HepG2 (cell line): ENCODE results near the gene NT5DC4. TPM values are rescaled to one million over a fixed set of nuclear protein-coding genes. Genes with fewer than 3 reads are reported as not detected.

Experiments
- AKAP8 ChIP-seq: sonication (generic); formaldehyde crosslinking; IDR thresholded peaks from 2 replicates; pipeline ENCODE4 v1.5.1; 2020; ENCODE audit warnings: mild to moderate bottlenecking, missing genetic modification reagents
- DRAP1 ChIP-seq: IDR thresholded peaks from 2 replicates; pipeline ENCODE4 v1.6.1; 2016; ENCODE audit warnings: missing genetic modification reagents, missing compliant biosample characterization
- FOSL1 ChIP-seq: sonication (generic); formaldehyde crosslinking; IDR thresholded peaks from 2 replicates; pipeline ENCODE4 v1.9.0; 2021; ENCODE audit warnings: missing genetic modification reagents, borderline replicate concordance
- FOXP4 ChIP-seq: sonication (generic); formaldehyde crosslinking; IDR thresholded peaks from 2 replicates; pipeline ENCODE4 v1.4.0; 2020; ENCODE audit warnings: missing genetic modification reagents
- HIVEP1 ChIP-seq: sonication (generic); formaldehyde crosslinking; IDR thresholded peaks from 2 replicates; pipeline ENCODE4 v1.4.0; 2020; ENCODE audit warnings: mild to moderate bottlenecking, missing genetic modification reagents
- SNAI1 ChIP-seq: sonication (generic); formaldehyde crosslinking; IDR thresholded peaks from 2 replicates; pipeline ENCODE4 v1.5.0; 2020; ENCODE audit warnings: mild to moderate bottlenecking, missing genetic modification reagents, borderline replicate concordance
- SYNCRIP ChIP-seq: fragments of 200-400 bp; formaldehyde crosslinking; IDR thresholded peaks from 2 replicates; pipeline ENCODE4 v1.6.1; 2018; ENCODE audit warnings: mild to moderate bottlenecking, low read depth, low read length; ENCODE audit not compliant: insufficient read depth
- ZNF138 ChIP-seq: sonication (generic); formaldehyde crosslinking; IDR thresholded peaks from 2 replicates; pipeline ENCODE4 v1.5.0; 2020; ENCODE audit warnings: mild to moderate bottlenecking, low read depth, missing genetic modification reagents
- ZNF512B ChIP-seq: sonication (generic); formaldehyde crosslinking; IDR thresholded peaks from 2 replicates; pipeline ENCODE4 v1.5.1; 2020; ENCODE audit warnings: missing genetic modification reagents, mild to moderate bottlenecking, borderline replicate concordance
- ZNF709 ChIP-seq: sonication (generic); formaldehyde crosslinking; IDR thresholded peaks from 2 replicates; pipeline ENCODE4 v1.5.0; 2020; ENCODE audit warnings: mild to moderate bottlenecking, missing genetic modification reagents
- ZNF746 ChIP-seq: sonication (generic); formaldehyde crosslinking; IDR thresholded peaks from 2 replicates; pipeline ENCODE4 v1.8.0; 2022; ENCODE audit warnings: mild to moderate bottlenecking, missing genetic modification reagents
- ZNF768 ChIP-seq: sonication (generic); formaldehyde crosslinking; IDR thresholded peaks from 2 replicates; pipeline ENCODE4 v1.4.0; 2020; ENCODE audit warnings: missing genetic modification reagents
- ZNF891 ChIP-seq: sonication (generic); formaldehyde crosslinking; IDR thresholded peaks from 2 replicates; pipeline ENCODE4 v1.5.0; 2020; ENCODE audit warnings: mild to moderate bottlenecking, missing genetic modification reagents
- polyA plus RNA-seq, 8 experiments: library from polyadenylated mRNA; depleted of rRNA in 3 of 8; stranded (reverse) in 7 of 8; unstranded in 1 of 8; fragments of >200 nt; fragmentation: Illumina TruSeq in 4 of 8; extraction: Trizol in 4 of 8; gene quantifications; 2 replicates each; pipeline versions ENCODE4 v1.2.1 to v1.2.3, GENCODE V29; 2011 to 2016; ENCODE audit warnings: low read depth in 4 of 8, missing spikeins in 1 of 8, mixed read lengths in 1 of 8; ENCODE audit not compliant: insufficient read depth in 1 of 8
- total RNA-seq, 5 experiments: library from RNA; depleted of rRNA; stranded (reverse); fragments of >200 nt; fragmentation: Illumina TruSeq; extraction: Trizol; gene quantifications; 2 replicates each; pipeline ENCODE4 v1.2.3, GENCODE V29; 2016; ENCODE audit warnings: low read depth in 1 of 5
- TF ChIP-seq, protein P1 (sequence below): fragments of 450-650 bp; IDR thresholded peaks from 2 replicates; pipeline ENCODE4 v1.6.1; 2017
- TF ChIP-seq, protein P2 (sequence below): sonication (generic); formaldehyde crosslinking; conservative IDR thresholded peaks from 2 replicates; pipeline ENCODE4 v1.8.0; 2022; ENCODE audit warnings: mild to moderate bottlenecking, moderate library complexity, missing genetic modification reagents
- TF ChIP-seq, protein P3 (sequence below): sonication (generic); formaldehyde crosslinking; IDR thresholded peaks from 2 replicates; pipeline ENCODE4 v1.4.0; 2020; ENCODE audit warnings: missing genetic modification reagents, borderline replicate concordance

NT5DC4 gene
- total and polyA plus RNA-seq, 2 of the 13 experiments (the other 11 are each of a cell fraction or from before 2014, with no cell fraction given): 0.04 to 4.2 TPM

GRCh38 chr2:112726487-112727190 is 5.8 kb downstream of the NT5DC4 start (continued):
- TF ChIP-seq ZNF512B (CRISPR knock-in tag): 0 out of 2 replicates have a peak, but pooled peaks have one; percentile 75
- TF ChIP-seq ZNF768 (CRISPR knock-in tag): peak; percentile 50; the same call in 1 of the 2 replicates
- no peak for TF ChIP-seq SYNCRIP
- 0 out of 2 replicates have a peak, but pooled peaks have one; percentile 19 for TF ChIP-seq ZNF138
- peak; percentile 86; the same call in 1 of the 2 replicates for TF ChIP-seq ZNF891 (CRISPR knock-in tag)
- 0 out of 2 replicates have a peak, but pooled peaks have one; percentile 66 for TF ChIP-seq ZNF709 (CRISPR knock-in tag)
- no peak for TF ChIP-seq FOSL1 (CRISPR knock-in tag)
- TF ChIP-seq AKAP8 (CRISPR knock-in tag): no peak
- no peak for TF ChIP-seq SNAI1 (CRISPR knock-in tag)
- TF ChIP-seq, protein P1, sequence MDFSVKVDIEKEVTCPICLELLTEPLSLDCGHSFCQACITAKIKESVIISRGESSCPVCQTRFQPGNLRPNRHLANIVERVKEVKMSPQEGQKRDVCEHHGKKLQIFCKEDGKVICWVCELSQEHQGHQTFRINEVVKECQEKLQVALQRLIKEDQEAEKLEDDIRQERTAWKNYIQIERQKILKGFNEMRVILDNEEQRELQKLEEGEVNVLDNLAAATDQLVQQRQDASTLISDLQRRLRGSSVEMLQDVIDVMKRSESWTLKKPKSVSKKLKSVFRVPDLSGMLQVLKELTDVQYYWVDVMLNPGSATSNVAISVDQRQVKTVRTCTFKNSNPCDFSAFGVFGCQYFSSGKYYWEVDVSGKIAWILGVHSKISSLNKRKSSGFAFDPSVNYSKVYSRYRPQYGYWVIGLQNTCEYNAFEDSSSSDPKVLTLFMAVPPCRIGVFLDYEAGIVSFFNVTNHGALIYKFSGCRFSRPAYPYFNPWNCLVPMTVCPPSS: no peak
- TF ChIP-seq FOXP4: peak; percentile 32; the same call in 1 of the 2 replicates
- 0 out of 2 replicates have a peak, but pooled peaks have one; percentile 53 for TF ChIP-seq ZNF746
- 0 out of 2 replicates have a peak, but pooled peaks have one; percentile 49 for TF ChIP-seq HIVEP1 (CRISPR knock-in tag)
- TF ChIP-seq, protein P2, sequence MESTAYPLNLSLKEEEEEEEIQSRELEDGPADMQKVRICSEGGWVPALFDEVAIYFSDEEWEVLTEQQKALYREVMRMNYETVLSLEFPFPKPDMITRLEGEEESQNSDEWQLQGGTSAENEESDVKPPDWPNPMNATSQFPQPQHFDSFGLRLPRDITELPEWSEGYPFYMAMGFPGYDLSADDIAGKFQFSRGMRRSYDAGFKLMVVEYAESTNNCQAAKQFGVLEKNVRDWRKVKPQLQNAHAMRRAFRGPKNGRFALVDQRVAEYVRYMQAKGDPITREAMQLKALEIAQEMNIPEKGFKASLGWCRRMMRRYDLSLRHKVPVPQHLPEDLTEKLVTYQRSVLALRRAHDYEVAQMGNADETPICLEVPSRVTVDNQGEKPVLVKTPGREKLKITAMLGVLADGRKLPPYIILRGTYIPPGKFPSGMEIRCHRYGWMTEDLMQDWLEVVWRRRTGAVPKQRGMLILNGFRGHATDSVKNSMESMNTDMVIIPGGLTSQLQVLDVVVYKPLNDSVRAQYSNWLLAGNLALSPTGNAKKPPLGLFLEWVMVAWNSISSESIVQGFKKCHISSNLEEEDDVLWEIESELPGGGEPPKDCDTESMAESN (CRISPR knock-in tag): 0 out of 2 replicates have a peak, but pooled peaks have one; percentile 45
- peak; percentile 65; the same call in 1 of the 2 replicates for TF ChIP-seq DRAP1 (CRISPR knock-in tag)
- TF ChIP-seq, protein P3, sequence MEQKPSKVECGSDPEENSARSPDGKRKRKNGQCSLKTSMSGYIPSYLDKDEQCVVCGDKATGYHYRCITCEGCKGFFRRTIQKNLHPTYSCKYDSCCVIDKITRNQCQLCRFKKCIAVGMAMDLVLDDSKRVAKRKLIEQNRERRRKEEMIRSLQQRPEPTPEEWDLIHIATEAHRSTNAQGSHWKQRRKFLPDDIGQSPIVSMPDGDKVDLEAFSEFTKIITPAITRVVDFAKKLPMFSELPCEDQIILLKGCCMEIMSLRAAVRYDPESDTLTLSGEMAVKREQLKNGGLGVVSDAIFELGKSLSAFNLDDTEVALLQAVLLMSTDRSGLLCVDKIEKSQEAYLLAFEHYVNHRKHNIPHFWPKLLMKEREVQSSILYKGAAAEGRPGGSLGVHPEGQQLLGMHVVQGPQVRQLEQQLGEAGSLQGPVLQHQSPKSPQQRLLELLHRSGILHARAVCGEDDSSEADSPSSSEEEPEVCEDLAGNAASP (CRISPR knock-in tag): peak; percentile 83; the same call in 1 of the 2 replicates
